Cardiac fibroblast (primary cell): ENCODE measurements around the gene PTPN13.
A peak's percentile ranks its signal among the peaks of the same experiment; 100 is the strongest.

ENCODE experiments used
- DNase-seq, 2 donors: peaks; one replicate each; pipeline versions ENCODE4 v3.0.0 to v3.0.0-alpha.2; 2010; ENCODE audit warnings: low read depth in 2 of 2
- H3K4me3 ChIP-seq, 2 donors: replicated peaks in 1 of 2; 1 replicate in 1 of 2; 2 replicates in 1 of 2; pipeline ENCODE4 v1.5.1; 2011; ENCODE audit warnings: low read depth in 2 of 2, low read length in 2 of 2, mild to moderate bottlenecking in 2 of 2, moderate library complexity in 1 of 2
- CTCF ChIP-seq: IDR thresholded peaks from one replicate; pipeline ENCODE4 v1.5.1; 2011; ENCODE audit warnings: low read depth, mild to moderate bottlenecking, low read length, inconsistent platforms

Gene PTPN13

GRCh38 chr4:86815653-86816052 lies 221.5 kb downstream of the PTPN13 start:
- H3K4me3 ChIP-seq = no peak overlapping the region
- no peak for DNase-seq
- no peak for TF ChIP-seq CTCF

DNA sequence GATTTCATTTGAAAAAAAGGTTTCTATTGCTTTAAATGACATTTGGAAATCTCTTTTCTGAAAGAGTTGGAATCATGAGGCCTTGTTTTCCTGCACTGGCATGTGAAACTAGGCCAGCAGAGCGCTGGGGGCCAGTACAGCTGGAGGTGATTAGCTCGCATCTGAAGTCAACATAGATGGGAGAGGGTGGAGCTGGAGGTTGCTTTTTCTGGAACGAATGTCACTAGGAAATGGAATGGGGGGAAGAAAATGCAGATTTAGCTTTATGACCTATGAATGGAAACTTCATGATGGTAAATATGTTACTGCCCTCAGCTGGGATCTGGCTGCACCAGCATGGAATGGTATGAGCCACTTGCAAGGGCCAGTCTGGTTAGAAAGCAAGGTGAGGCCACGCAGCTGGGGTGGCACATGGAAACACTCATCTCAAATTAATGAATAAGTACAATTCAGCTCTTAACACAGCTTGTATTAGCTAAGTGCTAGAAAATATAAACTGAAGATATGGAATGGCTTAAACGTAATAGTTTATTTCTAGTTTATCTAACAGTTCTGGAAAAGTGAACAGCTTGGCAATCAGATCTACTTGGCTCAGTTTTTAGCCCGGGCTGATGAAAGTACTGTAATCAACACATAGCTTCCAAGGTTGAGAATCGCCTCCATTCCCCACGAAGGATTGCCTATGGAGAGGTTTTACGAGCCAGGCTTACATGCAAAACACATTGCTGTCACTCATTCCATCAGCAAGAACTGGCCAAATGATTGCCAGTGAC lies 222.6 kb downstream of the PTPN13 start:
- TF ChIP-seq CTCF = no peak
- DNase-seq = peak in 1 of 2 donors; percentile 39
- H3K4me3 ChIP-seq = no peak overlapping the region

GRCh38 chr4:86818211-86818610 lies 224.1 kb downstream of the PTPN13 start:
- TF ChIP-seq CTCF = no peak
- DNase-seq = peak in 1 of 2 donors; percentile 43
- H3K4me3 ChIP-seq = no peak overlapping the region

- no peak overlapping the region for H3K4me3 ChIP-seq
- TF ChIP-seq CTCF = no peak
- no peak for DNase-seq
These were observed 224.7 kb downstream of the PTPN13 start for GRCh38 chr4:86818841-86819240.

DNA sequence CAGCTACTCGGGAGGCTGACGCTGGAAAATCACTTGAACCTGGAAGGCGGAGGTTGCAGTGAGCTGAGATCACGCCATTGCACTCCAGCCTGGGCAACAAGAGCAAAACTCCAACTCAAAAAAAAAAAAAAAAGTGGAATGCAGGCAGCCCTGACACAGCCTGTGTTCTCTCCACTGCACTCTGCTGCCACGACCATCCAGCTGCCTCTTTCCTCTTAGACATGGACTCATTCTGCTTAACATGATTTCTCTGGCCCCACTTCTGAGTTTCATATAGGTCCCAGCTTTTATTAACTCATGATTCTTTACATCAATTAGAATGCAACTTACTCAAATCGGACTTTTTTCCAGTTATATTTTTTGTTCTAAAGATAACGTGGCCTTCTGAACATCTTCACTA lies 225.4 kb downstream of the PTPN13 start:
- H3K4me3 ChIP-seq = no peak overlapping the region
- TF ChIP-seq CTCF = no peak
- DNase-seq = no peak

DNA sequence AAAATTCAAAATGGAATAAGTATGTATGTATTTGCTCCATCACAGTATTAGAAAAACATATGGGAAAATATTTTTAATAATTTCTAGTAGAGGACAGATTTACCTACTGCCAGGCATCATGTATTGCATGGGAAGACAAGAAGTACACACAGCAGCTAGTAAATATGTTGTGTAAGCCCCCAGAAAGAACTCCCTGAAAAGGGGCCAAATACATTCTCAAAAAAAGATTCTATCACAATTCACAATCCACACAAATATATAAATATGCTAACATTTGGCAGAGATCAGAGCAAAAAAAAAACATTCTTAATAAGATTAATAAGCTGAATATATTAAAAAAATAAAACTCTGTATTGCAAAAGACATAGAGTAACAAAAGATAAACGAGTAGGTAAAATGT lies 227.0 kb downstream of the PTPN13 start:
- DNase-seq = no peak
- H3K4me3 ChIP-seq = no peak overlapping the region
- no peak for TF ChIP-seq CTCF

GRCh38 chr4:86822136-86822535 lies 228.0 kb downstream of the PTPN13 start:
- no peak for TF ChIP-seq CTCF
- H3K4me3 ChIP-seq = no peak overlapping the region
- peak in 1 of 2 donors; percentile 27 for DNase-seq
